ENCODE measurements around the gene MAD1L1.

MAD1L1 gene

DNA sequence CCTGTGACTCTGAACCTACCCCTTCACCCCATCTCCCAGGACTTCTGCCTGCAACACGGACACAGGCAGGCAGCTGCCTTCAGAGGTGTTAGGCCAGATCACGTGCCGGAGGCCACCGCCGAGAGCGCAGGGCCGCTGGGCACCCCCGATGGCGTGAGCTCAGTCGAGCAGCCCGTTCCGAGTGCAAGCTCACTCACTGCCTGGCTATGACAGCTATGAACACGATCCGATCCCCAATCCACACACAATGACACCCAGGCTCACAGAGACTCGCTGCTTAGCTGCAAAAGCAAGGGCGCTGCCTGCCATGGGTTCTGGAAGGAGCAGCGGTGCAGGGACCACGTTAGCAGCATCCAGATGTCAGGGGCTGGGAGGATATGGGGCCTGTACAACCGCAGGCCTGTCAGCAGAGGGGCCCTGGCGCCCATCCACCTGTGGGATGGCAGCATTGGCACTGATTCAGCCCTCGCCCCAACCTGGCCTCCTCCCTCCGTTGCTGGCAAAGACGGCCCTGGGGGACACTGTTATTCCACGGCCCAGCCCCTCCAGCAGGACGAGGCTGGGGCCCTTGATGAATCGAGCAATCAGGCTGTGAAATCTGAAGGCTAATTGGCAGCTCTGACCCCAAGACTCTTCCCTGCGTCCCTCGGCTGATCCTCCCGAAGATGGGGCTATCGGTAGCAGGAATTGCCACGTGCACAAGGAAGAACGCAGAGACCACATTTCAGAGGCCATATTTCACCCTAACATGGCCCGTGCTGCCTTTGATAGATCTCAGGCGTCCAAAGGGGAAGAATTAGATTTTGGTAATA lies 332.6 kb downstream of the MAD1L1 start:
- no peak for DNase-seq

DNA sequence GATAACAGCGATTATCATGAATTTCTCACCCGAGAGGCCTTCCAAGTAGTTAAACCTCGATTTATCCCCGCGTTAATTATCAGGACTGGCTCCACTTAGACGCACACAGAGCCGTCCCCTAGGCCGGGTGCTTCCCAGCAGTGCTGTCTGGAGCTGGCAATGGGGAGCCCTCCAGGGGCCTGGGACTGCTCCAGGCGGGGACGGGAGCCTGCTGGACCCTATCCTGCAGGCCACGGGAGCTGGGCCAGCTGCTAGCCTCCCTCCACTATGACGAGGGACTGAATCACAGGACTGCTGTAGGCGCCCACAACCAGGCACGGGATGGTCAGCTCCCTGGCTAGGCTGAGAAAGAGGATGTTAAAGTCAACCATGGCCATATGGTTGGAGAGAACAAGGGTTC lies 333.5 kb downstream of the MAD1L1 start:
- no peak for DNase-seq

DNA sequence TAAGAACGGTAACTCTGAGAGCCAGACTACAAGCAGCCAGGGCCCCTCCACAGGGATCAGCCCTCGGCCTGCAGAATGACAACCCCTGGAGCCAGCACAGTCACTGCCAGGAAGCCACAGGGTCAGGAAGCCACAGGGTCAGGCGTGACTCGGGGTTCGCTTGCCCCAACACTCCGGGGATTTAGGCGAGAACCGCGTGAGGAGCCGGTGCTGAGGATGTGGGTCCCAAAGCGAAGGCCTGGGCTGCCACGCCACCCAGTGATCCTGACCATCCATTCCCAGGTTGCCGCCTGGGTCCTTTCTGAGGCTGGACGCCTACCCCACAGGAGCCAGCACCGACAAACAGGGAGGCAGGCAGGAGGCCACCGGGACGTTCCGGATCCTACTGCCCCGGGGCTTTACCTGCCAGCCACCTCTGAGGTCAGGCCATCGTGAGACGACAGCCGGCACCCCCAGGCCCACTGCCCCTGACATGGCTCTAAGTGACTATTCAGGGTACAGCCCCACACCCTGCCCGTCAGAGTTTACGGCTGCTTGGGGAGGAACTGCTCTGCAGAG lies 334.0 kb downstream of the MAD1L1 start:
- no peak for DNase-seq

GRCh38 chr7:1897861-1898627 lies 334.7 kb downstream of the MAD1L1 start:
- DNase-seq, result no peak

- DNase-seq, result no peak
These were observed 335.5 kb downstream of the MAD1L1 start for GRCh38 chr7:1897076-1897860.

DNA sequence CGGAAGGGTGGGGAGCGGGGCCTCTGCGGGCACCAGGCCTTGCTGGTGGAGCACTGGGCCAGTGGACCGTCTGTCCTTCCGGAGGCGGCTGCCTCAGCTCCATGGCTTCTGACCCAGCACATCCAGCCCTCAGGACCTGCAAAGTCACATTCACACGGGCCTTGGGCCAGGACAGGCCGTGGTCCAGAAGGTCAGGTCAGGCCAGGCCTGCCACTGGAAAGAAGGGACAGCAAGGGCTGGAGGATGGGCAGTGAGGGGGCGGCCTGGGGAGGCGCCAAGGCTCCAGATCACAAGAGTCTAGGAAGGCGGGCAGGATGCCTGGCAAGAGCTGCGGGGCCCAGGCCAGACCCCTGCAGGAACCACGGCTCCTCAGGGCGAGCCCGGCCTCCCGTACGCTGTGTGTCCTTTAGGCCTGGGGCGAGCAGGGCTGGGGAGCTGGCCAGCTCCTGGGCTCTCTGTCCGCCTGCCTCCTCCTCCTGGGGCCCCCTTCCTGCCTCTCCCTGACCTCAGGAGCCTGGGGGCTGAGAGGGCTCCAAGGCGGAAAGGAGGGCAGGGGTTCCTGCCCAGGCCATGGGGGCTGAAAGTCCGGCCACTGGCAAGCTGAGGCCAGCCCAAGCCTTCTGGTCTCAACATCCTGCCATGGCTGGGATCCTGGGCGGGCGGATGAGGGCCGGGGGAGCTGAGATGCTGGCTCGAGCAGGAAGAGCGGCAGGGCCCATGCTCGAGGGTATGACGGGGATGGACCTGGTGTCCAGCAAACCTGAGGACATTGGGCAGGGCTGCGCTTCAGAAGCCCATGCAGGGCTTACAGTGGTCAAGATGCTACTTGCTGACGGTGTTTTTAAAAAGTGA lies 336.9 kb downstream of the MAD1L1 start:
- DNase-seq, result no peak

DNA sequence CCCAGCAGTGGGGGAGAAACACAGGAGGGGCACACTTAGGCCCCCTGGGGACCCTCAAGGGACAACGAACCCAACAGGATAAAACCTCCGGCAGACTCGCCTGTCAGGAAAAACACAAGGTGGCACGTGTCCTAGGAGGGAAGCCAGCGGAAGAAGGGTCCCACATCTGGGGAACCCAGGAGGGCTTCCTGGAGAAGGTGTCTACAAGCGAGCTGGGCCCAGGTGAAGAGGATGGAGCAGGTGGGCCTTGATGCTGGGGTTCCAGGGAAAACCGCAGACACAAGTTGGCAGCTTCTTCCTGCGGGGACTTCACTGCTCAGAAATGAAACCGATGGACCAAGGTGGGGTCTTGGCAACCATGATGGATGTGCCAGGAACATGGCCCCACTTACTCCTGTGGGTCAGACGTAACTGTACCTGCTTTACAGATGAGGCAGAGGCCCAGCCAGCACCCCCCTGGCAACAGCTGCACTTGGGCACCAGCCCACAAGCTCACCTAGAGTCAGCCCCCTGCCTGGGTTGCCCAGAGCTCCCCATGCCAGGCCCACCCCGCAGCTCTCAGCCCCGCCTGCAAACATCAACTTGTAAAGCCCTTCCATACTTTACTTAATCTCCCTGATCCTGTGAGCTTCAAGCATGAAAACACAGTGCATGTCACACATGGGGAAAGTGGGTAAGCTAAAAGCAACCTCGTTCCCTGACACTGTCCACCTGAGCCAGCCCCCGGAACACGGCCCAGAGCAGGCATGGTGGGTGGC lies 337.7 kb downstream of the MAD1L1 start:
- DNase-seq, result no peak

DNA sequence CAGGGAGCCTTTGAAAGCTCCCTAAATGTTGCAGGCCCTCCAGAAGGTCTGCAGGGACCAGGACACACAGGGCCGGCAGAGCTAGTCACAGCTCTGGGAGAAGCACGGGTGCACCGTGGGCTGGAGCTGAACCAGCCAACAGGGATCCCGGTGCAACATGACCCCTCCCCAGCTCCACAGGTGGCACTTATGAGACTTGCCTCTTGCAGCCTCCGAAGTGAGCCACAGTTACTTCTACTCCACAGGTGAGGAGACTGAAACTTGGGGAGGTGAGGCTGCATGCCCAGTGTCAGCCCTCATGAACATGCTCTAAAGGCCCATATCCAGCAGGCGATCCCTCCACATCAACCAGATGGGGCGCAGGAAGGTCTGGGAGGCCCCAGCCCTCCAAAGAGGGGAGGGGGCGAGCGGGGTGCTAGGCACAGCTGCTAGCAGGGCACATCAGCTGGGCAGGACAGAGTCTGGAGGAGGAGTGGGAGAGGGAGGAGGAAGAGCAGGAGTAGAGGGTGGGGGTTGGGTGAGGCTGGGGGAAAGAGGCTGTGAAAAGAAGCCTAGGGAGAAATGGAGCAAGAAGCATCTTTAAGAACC lies 338.3 kb downstream of the MAD1L1 start:
- no peak for DNase-seq

DNA sequence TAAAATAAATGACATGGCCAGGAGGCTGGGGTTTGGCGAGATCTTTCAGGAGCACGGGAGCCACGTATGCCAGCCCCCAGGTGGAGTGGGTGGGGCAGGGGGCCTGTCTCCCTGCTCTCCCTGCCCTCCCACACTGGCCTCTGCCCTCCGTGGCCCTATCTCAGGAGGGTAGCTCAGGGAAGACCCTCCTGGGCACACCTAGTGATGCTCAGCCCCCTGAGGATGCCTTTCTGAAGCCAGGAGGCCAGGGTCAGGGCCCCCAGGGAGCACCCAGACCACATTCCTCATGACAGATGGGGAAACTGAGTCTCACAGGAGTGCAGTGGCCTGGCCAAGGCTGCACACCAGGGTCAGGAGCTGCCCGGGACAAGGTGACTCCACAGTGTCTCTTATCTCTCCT lies 339.3 kb downstream of the MAD1L1 start:
- DNase-seq, result no peak

GRCh38 chr7:1893036-1893435 lies 339.7 kb downstream of the MAD1L1 start:
- DNase-seq, result no peak

DNA sequence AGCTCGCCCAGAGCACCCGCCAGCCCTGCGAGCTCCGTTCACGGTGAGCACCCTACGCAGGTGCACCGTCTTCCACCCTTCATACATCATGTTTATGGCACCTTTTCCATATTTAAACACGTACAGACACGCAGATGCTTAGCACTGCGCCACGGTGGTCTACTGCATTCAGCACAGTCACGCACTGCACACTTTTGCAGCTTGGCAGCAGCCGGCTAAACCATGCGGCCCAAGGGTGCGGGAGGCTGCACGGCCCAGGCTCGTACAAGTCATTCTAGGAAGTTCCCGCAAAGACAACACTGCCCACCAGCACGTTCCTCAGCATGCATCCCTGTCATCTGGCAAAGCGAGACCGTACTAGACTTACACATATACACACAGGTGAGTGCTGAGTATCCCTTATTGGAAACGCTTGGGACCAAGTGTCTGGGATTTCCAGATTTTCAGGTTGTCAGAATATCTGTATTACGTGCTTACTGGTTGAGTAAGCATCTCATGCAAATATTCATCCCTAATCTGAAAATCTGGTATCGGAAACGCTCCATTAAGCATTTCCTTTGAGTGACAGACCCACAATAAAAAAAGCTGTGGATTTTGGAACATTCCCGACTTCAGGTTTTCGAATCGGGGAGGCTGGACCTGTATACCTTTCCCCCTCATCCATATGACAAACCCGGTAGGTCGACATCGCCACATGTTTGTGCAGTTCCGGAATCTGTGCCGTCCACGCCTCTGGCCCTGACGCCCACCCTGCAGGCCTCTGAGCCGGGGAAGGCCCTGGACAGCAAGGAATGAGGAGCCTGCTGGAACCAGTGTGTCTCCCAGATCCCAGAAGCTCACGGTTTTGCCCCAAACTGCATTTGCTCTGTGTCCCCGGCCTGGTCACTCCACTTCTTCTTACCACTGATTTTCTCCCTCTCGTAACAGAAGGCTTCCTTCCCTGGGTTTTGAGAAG lies 340.5 kb downstream of the MAD1L1 start:
- no peak for DNase-seq

- no peak for DNase-seq
These were observed 342.2 kb downstream of the MAD1L1 start for GRCh38 chr7:1890289-1891235.

DNA sequence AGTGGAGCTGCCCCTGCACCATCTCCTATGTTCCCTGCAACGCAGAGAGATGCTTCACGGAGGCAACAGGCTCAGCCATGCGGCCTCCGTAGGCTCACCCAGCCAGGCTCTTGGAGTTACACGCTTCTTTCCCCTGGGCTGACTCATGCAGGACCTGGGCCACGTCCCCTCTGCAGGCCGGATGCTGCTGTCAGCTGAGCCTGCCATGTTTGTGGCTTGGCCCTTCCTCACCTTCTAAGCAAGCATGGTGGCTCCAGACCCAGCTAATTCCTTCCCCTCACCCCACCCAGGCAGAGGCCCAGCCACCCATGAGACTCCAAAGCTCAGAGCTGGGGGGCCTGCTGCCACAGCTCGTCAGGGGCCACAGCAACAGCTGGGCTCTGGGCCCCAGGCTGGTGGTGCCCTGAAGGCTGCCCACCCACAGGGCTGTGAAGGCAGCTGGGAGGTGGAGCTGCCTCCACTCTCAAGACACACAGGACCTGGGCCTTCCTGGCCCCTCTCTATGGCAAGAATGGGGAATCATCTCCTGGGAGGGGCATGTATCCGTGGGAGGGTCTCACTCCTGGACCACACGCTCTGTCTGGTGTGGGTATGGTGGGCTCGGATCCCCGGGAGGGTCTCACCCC lies 343.1 kb downstream of the MAD1L1 start:
- DNase-seq, result no peak

- DNase-seq, result no peak
These were observed 343.7 kb downstream of the MAD1L1 start for GRCh38 chr7:1889091-1889490.

GRCh38 chr7:1888425-1888824 lies 344.3 kb downstream of the MAD1L1 start:
- DNase-seq, result no peak

GRCh38 chr7:1887251-1887650 lies 345.5 kb downstream of the MAD1L1 start:
- no peak for DNase-seq

- peak; percentile 38 for DNase-seq
These were observed 346.2 kb downstream of the MAD1L1 start for GRCh38 chr7:1886361-1887064.
